Upper lobe of left lung (tissue), 6 donors: Measurements from ENCODE around the gene ANKRD11. TPM values are rescaled to one million over a fixed set of nuclear protein-coding genes. Genes with fewer than 3 reads are reported as not detected.
"Not testable (repeated sequence)": the region's sequence is repeated elsewhere in the genome, so short reads cannot be mapped to it uniquely, and the experiment has no call there.

Source experiments
- ATAC-seq, 2 donors: fragments of 200-7000 bp; cut with Tn5 transposase; one replicate each; pipeline ENCODE4 v1.9.1; 2022; ENCODE audit warnings: mild to moderate bottlenecking in 2 of 2, moderate library complexity in 2 of 2; ENCODE audit not compliant: low FRiP score in 2 of 2
- DNase-seq, 2 donors: peaks; one replicate each; pipeline ENCODE4 v3.0.0-alpha.2; 2019 to 2020
- H3K27ac ChIP-seq, 4 donors: fragments of 200-600 bp; sonication (generic); one replicate each; pipeline ENCODE4 v1.5.1; 2016 to 2019
- H3K27me3 ChIP-seq, 4 donors: fragments of 200-600 bp; sonication (generic); one replicate each; pipeline ENCODE4 v1.5.1; 2017 to 2019
- H3K36me3 ChIP-seq, 4 donors: fragments of 200-600 bp; sonication (generic); one replicate each; pipeline ENCODE4 v1.5.1; 2016 to 2019
- H3K4me1 ChIP-seq, 4 donors: fragments of 200-600 bp; sonication (generic); one replicate each; pipeline ENCODE4 v1.5.1; 2018 to 2019
- H3K4me3 ChIP-seq, 4 donors: fragments of 200-600 bp; sonication (generic); one replicate each; pipeline ENCODE4 v1.5.1; 2017 to 2019; ENCODE audit warnings: mild to moderate bottlenecking in 2 of 4, moderate library complexity in 1 of 4
- H3K9me3 ChIP-seq, 4 donors: fragments of 200-600 bp; sonication (generic); one replicate each; pipeline ENCODE4 v1.5.1; 2018 to 2019
- CTCF ChIP-seq, 6 experiments: fragments of 450-650 bp in 4 of 6; fragments of 200-600 bp in 2 of 6; sonication (generic) in 2 of 6; IDR thresholded peaks; one replicate each; pipeline ENCODE4 v1.5.1; 2016 to 2019; ENCODE audit warnings: antibody characterized with exemption in 6 of 6
- EP300 ChIP-seq, 4 donors: sonication (generic); formaldehyde crosslinking; IDR thresholded peaks; one replicate each; pipeline ENCODE4 v1.5.1; 2017; ENCODE audit warnings: antibody characterized with exemption in 4 of 4, control low read depth in 2 of 4
- POLR2A ChIP-seq, 4 donors: fragments of 450-650 bp; IDR thresholded peaks; one replicate each; pipeline ENCODE4 v1.5.1; 2016 to 2017; ENCODE audit warnings: antibody characterized with exemption in 4 of 4, mild to moderate bottlenecking in 2 of 4
- POLR2AphosphoS5 ChIP-seq, 2 donors: sonication (generic); formaldehyde crosslinking; IDR thresholded peaks; one replicate each; pipeline ENCODE4 v1.5.1; 2017; ENCODE audit warnings: antibody characterized with exemption in 2 of 2
- WGBS, 2 donors: methylation state at CpG; one replicate each; pipeline ENCODE4 v1.1.5; 2017 to 2018; 5-methylcytosine and 5-hydroxymethylcytosine counted together
- total RNA-seq, 6 donors: library from RNA; depleted of rRNA in 4 of 6; stranded (reverse); fragments of >200 nt in 4 of 6; gene quantifications; one replicate each; pipeline versions ENCODE4 v1.1.0 to v1.2.1, GENCODE V29; 2016 to 2021
- donor health status: DM: no; HTN: no; CAD: no; lungs with moderate emphysema.
- donor health status: DM: no; HTN: yes; CAD: no; lungs with severe emphysema.

Gene ANKRD11
- total RNA-seq, 6 donors from 2014 or later: 92.4 to 313 (median 134) TPM

GRCh38 chr16:89436366-89436765, 54.0 kb downstream of the ANKRD11 start:
- Histone ChIP-seq H3K27me3 (no peaks in the 10 kb centered on the region), H3K4me1 (peaks cover 47 to 80% (median 67%) of the 10 kb centered on the region in 4 donors), H3K36me3 (no peaks in the 10 kb centered on the region), H3K27ac (peak overlapping the region; percentile 9 to 39 (median 15)), H3K9me3 (no peaks in the 10 kb centered on the region), H3K4me3 (no peak overlapping the region)
- TF ChIP-seq POLR2A (IDR thresholded peaks at IDR 0.05) (no peak), EP300 (IDR thresholded peaks at IDR 0.05) (no peak), POLR2AphosphoS5 (IDR thresholded peaks at IDR 0.05) (no peak), CTCF (IDR thresholded peaks at IDR 0.05) (no peak)
- WGBS, 2 donors: 79% methylated on average over 10 of the region's 10 CpGs
- ATAC-seq (peak in 1 of 2 donors; percentile 41), DNase-seq (peak in 1 of 2 donors; percentile 54)

- H3K27me3 ChIP-seq, H3K9me3 ChIP-seq, H3K4me3 ChIP-seq, H3K36me3 ChIP-seq, DNase-seq, ATAC-seq: not testable (repeated sequence)
- 97 to 98% methylated on average over 5 of the region's 5 CpGs for WGBS, 2 donors
- Histone ChIP-seq H3K27ac (peak overlapping the region in 3 of 4 donors; percentile 9 to 17 (median 13)), H3K4me1 (peaks cover 48 to 78% (median 65%) of the 10 kb centered on the region in 4 donors)
These were observed 55.3 kb downstream of the ANKRD11 start for GRCh38 chr16:89435059-89435458.

- TF ChIP-seq CTCF (IDR thresholded peaks at IDR 0.05) (no peak), POLR2AphosphoS5 (IDR thresholded peaks at IDR 0.05) (no peak), EP300 (IDR thresholded peaks at IDR 0.05) (no peak), POLR2A (IDR thresholded peaks at IDR 0.05) (no peak)
- Histone ChIP-seq H3K36me3 (no peaks in the 10 kb centered on the region), H3K4me1 (peaks cover 44 to 72% (median 60%) of the 10 kb centered on the region in 4 donors), H3K27me3 (no peaks in the 10 kb centered on the region), H3K4me3 (no peak overlapping the region), H3K27ac (no peak overlapping the region), H3K9me3 (no peaks in the 10 kb centered on the region)
- ATAC-seq: no peak
- 74 to 90% methylated on average over 8 of the region's 8 CpGs for WGBS, 2 donors
- DNase-seq: no peak
These were observed 55.9 kb downstream of the ANKRD11 start for GRCh38 chr16:89434490-89434889.

GRCh38 chr16:89433363-89433984, 56.9 kb downstream of the ANKRD11 start:
- peaks cover 42 to 69% (median 51%) of the 10 kb centered on the region in 4 donors for H3K4me1 ChIP-seq
- WGBS, 2 donors: 88 to 91% methylated on average over 22 of the region's 22 CpGs
- not testable (repeated sequence) for H3K4me3 ChIP-seq, H3K9me3 ChIP-seq, H3K36me3 ChIP-seq, ATAC-seq, H3K27ac ChIP-seq, DNase-seq, H3K27me3 ChIP-seq

- H3K9me3 ChIP-seq: no peaks in the 10 kb centered on the region
- WGBS, 2 donors: 55 to 62% methylated on average over 4 of the region's 4 CpGs
- DNase-seq: no peak
- TF ChIP-seq CTCF (IDR thresholded peaks at IDR 0.05) (no peak), POLR2A (IDR thresholded peaks at IDR 0.05) (no peak), POLR2AphosphoS5 (IDR thresholded peaks at IDR 0.05) (no peak), EP300 (IDR thresholded peaks at IDR 0.05) (no peak)
- no peaks in the 10 kb centered on the region for H3K36me3 ChIP-seq
- no peak overlapping the region for H3K4me3 ChIP-seq
- ATAC-seq: peak in 1 of 2 donors; percentile 8
- H3K27ac ChIP-seq: no peak overlapping the region
- H3K4me1 ChIP-seq: peaks cover 42 to 52% (median 48%) of the 10 kb centered on the region in 4 donors
- H3K27me3 ChIP-seq: no peaks in the 10 kb centered on the region
These were observed 58.7 kb downstream of the ANKRD11 start for GRCh38 chr16:89431630-89432029.

GRCh38 chr16:89431158-89431584, 59.2 kb downstream of the ANKRD11 start:
- no peaks in the 10 kb centered on the region for H3K27me3 ChIP-seq
- H3K27ac ChIP-seq: no peak overlapping the region
- TF ChIP-seq EP300 (IDR thresholded peaks at IDR 0.05) (no peak), POLR2A (IDR thresholded peaks at IDR 0.05) (no peak), CTCF (IDR thresholded peaks at IDR 0.05) (no peak), POLR2AphosphoS5 (IDR thresholded peaks at IDR 0.05) (no peak)
- DNase-seq (no peak), ATAC-seq (peak; percentile 76 to 91)
- no peaks in the 10 kb centered on the region for H3K9me3 ChIP-seq
- 33 to 38% methylated on average over 12 of the region's 12 CpGs for WGBS, 2 donors
- H3K36me3 ChIP-seq: no peaks in the 10 kb centered on the region
- peaks cover 41 to 55% (median 47%) of the 10 kb centered on the region in 4 donors for H3K4me1 ChIP-seq
- H3K4me3 ChIP-seq: no peak overlapping the region
